WI38 (cell line): ENCODE results near the gene VSIG10.

Experiments
- H3K4me3 ChIP-seq: 2 replicates; pipeline ENCODE4 v1.5.1; 2011; ENCODE audit warnings: low read depth, mild to moderate bottlenecking, control low read depth, low read length
- TF ChIP-seq, protein P1 (sequence below): IDR thresholded peaks from 2 replicates; pipeline ENCODE4 v1.5.1; 2012; ENCODE audit warnings: low read depth, mild to moderate bottlenecking, control low read depth, low read length

The VSIG10 gene, protein sequence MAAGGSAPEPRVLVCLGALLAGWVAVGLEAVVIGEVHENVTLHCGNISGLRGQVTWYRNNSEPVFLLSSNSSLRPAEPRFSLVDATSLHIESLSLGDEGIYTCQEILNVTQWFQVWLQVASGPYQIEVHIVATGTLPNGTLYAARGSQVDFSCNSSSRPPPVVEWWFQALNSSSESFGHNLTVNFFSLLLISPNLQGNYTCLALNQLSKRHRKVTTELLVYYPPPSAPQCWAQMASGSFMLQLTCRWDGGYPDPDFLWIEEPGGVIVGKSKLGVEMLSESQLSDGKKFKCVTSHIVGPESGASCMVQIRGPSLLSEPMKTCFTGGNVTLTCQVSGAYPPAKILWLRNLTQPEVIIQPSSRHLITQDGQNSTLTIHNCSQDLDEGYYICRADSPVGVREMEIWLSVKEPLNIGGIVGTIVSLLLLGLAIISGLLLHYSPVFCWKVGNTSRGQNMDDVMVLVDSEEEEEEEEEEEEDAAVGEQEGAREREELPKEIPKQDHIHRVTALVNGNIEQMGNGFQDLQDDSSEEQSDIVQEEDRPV

DNA sequence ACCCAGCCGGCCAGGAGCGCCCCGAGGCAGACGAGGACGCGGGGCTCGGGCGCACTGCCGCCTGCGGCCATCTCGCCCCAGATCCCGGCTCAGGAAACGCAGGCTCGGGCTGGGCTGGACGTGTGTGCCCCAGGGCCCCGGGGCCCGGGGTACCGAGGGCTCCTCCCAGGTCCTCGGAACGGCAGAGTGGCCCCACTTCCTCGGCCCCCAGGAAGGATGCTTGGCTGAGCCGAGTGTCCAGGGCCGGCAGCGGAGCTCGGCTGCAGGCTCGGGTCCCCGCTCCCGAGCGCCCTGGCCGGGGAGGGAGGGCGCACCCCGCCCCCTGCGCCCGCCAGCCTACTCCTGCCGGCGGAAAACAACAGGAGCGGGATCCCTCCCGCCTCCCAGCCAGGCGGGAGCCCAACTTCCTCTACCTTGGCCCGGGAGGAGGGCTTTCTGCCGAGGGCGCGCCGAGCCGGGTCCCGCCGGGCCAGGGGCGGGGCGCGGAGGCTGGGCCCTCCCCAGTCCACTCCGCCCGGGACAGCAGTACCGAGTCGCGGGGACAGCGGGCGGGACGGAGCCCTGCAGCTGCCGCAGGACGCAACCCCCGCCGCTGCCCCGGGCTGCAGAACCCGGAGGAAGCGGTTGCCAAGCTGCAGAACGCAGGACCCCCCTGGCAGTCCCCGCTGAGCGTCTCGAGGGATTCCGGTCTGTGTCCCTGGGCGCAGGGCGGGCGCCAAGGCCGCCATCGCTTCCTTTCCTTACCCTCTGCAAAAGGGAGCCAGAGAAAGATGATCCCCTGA, at the start of gene VSIG10:
Gene VSIG10 (minus strand): TSS at position 411 of the 782 bp plus-strand sequence. CDS start 340 bp downstream, at position 71.
- peak within 1 kb of the TSS; percentile 76 for H3K4me3 ChIP-seq
- TF ChIP-seq, protein P1, sequence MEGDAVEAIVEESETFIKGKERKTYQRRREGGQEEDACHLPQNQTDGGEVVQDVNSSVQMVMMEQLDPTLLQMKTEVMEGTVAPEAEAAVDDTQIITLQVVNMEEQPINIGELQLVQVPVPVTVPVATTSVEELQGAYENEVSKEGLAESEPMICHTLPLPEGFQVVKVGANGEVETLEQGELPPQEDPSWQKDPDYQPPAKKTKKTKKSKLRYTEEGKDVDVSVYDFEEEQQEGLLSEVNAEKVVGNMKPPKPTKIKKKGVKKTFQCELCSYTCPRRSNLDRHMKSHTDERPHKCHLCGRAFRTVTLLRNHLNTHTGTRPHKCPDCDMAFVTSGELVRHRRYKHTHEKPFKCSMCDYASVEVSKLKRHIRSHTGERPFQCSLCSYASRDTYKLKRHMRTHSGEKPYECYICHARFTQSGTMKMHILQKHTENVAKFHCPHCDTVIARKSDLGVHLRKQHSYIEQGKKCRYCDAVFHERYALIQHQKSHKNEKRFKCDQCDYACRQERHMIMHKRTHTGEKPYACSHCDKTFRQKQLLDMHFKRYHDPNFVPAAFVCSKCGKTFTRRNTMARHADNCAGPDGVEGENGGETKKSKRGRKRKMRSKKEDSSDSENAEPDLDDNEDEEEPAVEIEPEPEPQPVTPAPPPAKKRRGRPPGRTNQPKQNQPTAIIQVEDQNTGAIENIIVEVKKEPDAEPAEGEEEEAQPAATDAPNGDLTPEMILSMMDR = 0 out of 2 replicates have a peak, but pooled peaks have one; percentile 6

DNA sequence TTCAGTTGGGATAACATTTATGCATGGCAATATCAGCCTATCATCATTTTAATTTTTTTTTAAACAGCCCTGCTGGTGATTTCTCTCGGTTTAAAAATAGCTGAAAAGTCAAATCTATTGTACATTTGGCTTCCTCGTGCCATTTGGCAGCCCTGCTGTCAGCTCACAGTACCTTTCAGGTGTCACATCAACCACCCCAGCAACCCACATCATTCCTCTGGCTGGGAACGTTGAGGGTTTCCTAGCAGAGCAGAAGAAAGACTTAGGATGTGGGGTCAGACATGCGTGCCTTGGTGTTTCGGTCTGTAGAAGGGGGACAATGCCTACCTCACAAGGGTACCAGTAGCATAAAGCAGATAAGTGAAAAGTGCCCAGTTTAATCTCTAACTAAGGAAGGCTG, 47.9 kb upstream of the VSIG10 start:
- TF ChIP-seq, protein P1 = no peak
- no peak overlapping the region for H3K4me3 ChIP-seq

DNA sequence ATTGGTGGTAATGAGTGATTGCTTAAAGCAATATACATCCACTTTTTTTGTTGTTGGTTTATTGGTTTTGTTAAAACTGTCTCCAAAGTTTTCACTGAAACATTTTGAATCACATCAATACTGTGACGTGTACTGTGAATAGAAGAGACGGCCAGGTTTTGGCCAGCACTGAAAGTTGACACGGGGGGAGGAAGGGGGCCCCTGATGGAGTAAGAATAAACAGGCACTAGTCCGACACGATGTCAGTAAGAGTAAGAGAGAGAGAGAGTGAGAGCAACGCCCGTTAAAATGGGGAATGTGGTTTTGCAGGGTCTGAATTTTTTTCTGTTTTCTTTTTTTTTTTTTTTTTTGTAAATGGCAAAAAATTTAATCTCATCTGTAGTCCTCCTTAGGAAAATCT, 46.8 kb upstream of the VSIG10 start:
- TF ChIP-seq, protein P1 = no peak

DNA sequence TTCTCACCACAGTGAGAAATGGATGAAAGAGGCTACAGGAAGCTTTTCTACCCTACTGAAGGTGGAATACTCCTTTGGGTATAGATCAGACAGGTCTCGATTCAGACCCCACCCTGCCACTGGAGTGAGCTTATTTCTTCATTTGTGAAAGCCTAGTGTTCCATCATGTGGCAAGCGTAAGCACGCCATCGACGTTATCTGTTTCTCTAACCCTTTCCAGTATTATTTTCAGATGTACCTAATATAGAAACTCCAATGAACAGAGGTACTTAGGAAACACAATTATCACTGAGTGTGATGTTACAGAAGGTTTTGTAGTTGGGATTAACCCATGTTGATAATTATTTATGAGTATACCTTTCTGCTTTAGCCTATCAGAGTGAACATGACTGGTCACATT, 44.5 kb upstream of the VSIG10 start:
- H3K4me3 ChIP-seq = no peak overlapping the region
- TF ChIP-seq, protein P1 = no peak

More for the DNA sequence above, 46.8 kb upstream of the VSIG10 start:
- no peak overlapping the region for H3K4me3 ChIP-seq

DNA sequence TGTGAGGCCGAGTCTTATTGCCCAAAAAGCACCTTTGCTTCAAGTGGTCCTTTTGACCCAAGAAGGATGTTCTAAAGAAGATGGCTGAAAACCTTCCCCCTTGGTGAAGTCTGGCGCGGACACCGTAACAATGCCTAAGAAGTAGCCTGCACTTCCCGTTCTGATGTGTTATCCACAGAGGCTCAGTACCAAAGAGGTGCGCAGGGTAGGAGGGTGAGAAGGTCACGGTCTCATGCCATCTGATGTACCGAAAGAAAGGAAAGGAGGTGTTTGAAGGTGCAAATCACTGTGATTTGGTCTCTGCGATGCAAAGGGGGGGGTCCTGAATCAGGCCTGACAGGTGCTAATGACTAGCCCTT, 42.0 kb upstream of the VSIG10 start:
- no peak overlapping the region for H3K4me3 ChIP-seq
- TF ChIP-seq, protein P1 = no peak

DNA sequence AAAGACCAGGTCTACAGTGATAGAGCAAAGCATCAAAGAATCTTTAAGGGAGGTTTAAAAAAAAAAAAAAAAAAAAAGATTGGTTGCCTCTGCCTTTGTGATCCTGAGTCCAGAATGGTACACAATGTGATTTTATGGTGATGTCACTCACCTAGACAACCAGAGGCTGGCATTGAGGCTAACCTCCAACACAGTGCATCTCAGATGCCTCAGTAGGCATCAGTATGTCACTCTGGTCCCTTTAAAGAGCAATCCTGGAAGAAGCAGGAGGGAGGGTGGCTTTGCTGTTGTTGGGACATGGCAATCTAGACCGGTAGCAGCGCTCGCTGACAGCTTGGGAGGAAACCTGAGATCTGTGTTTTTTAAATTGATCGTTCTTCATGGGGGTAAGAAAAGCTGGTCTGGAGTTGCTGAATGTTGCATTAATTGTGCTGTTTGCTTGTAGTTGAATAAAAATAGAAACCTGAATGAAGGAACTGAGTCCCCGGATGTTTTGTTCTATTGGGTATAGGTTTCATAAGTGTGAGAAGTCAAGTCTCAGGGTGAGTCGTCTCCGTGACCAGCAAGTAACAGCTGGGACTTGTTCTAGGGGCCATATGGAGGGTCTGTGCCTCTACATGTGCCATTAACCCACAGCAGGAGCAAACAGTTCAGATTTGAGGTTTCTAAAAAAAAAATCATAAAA, 41.4 kb upstream of the VSIG10 start:
- TF ChIP-seq, protein P1 = no peak
- H3K4me3 ChIP-seq = no peak overlapping the region
